CD14-positive monocyte (primary cell): ENCODE results near the gene MBNL2. TPM values are rescaled to one million over a fixed set of nuclear protein-coding genes. Genes with fewer than 3 reads are reported as not detected.

Experiments
- DNase-seq, 3 donors: peaks; one replicate each; pipeline ENCODE4 v3.0.0-alpha.2; 2011 to 2022
- H2AFZ ChIP-seq: 2 replicates; pipeline ENCODE4 v1.6.0; 2012; ENCODE audit warnings: mild to moderate bottlenecking, low read depth, low read length, inconsistent platforms; ENCODE audit not compliant: insufficient read depth, poor library complexity, severe bottlenecking
- H3K27ac ChIP-seq, 2 donors: 1 replicate in 1 of 2; 2 replicates in 1 of 2; pipeline ENCODE4 v1.5.1; 2012 to 2013; ENCODE audit warnings: low read length in 2 of 2, control low read depth in 1 of 2, inconsistent platforms in 1 of 2, low read depth in 1 of 2, mild to moderate bottlenecking in 1 of 2
- H3K27me3 ChIP-seq, 2 donors: one replicate each; pipeline versions ENCODE4 v1.6.0 to v1.6.1; 2011 to 2013; ENCODE audit warnings: low read length in 2 of 2; ENCODE audit not compliant: control insufficient read depth in 2 of 2, insufficient read depth in 2 of 2
- H3K36me3 ChIP-seq, 2 donors: replicated peaks in 1 of 2; 1 replicate in 1 of 2; 2 replicates in 1 of 2; pipeline versions ENCODE4 v1.5.1 to v1.6.1; 2012 to 2013; ENCODE audit warnings: low read length in 2 of 2, control low read depth in 1 of 2, inconsistent platforms in 1 of 2, mild to moderate bottlenecking in 1 of 2; ENCODE audit not compliant: insufficient read depth in 2 of 2, control insufficient read depth in 1 of 2
- H3K4me1 ChIP-seq, 2 donors: 1 replicate in 1 of 2; 2 replicates in 1 of 2; pipeline versions ENCODE4 v1.5.1 to v1.6.1; 2012 to 2013; ENCODE audit warnings: low read length in 2 of 2, control low read depth in 1 of 2, inconsistent platforms in 1 of 2, mild to moderate bottlenecking in 1 of 2, moderate library complexity in 1 of 2; ENCODE audit not compliant: insufficient read depth in 2 of 2, control insufficient read depth in 1 of 2
- H3K4me2 ChIP-seq: replicated peaks from 2 replicates; pipeline ENCODE3; 2012; ENCODE audit warnings: low read length, moderate library complexity, mild to moderate bottlenecking; ENCODE audit not compliant: poor library complexity, severe bottlenecking; ENCODE audit errors: extremely low read depth
- H3K4me3 ChIP-seq, 3 experiments: fragments of 200-600 bp in 1 of 3; sonication (generic) in 1 of 3; replicated peaks in 1 of 3; 1 replicate in 2 of 3; 2 replicates in 1 of 3; pipeline ENCODE4 v1.5.1; 2011 to 2013; ENCODE audit warnings: low read length in 3 of 3, mild to moderate bottlenecking in 3 of 3, control low read depth in 2 of 3, low read depth in 2 of 3, inconsistent platforms in 1 of 3, moderate library complexity in 1 of 3
- H3K79me2 ChIP-seq: 2 replicates; pipeline ENCODE4 v1.6.0; 2012; ENCODE audit warnings: mild to moderate bottlenecking, control low read depth, inconsistent platforms, low read length, moderate library complexity; ENCODE audit not compliant: insufficient read depth
- H3K9ac ChIP-seq: 2 replicates; pipeline ENCODE4 v1.6.0; 2017; ENCODE audit warnings: low read length, mild to moderate bottlenecking; ENCODE audit not compliant: insufficient read depth, poor library complexity, severe bottlenecking
- H3K9me3 ChIP-seq, 2 donors: replicated peaks in 1 of 2; 1 replicate in 1 of 2; 2 replicates in 1 of 2; pipeline versions ENCODE4 v1.5.1 to v1.6.1; 2012 to 2013; ENCODE audit warnings: low read length in 2 of 2, control low read depth in 1 of 2; ENCODE audit not compliant: control insufficient read depth in 1 of 2, insufficient read depth in 1 of 2
- H4K20me1 ChIP-seq: 2 replicates; pipeline ENCODE4 v1.6.0; 2012; ENCODE audit warnings: mild to moderate bottlenecking, low read length, control low read depth, moderate library complexity; ENCODE audit not compliant: insufficient read depth
- H3K27ac Mint-ChIP-seq, 7 donors: one replicate each; pipeline ENCODE4 v1.8.0; 2020; ENCODE audit warnings: mild to moderate bottlenecking in 7 of 7, mixed read lengths in 7 of 7, moderate library complexity in 6 of 7, inconsistent platforms in 2 of 7
- H3K27me3 Mint-ChIP-seq, 3 donors: one replicate each; pipeline ENCODE4 v1.8.0; 2021 to 2022; ENCODE audit warnings: low read depth in 3 of 3, mild to moderate bottlenecking in 3 of 3, mixed read lengths in 3 of 3, moderate library complexity in 3 of 3, inconsistent platforms in 1 of 3
- H3K36me3 Mint-ChIP-seq, 2 donors: one replicate each; pipeline ENCODE4 v1.8.0; 2020; ENCODE audit warnings: mixed read lengths in 2 of 2, inconsistent platforms in 1 of 2, mild to moderate bottlenecking in 1 of 2
- H3K4me1 Mint-ChIP-seq: one replicate; pipeline ENCODE4 v1.8.0; 2020; ENCODE audit warnings: mild to moderate bottlenecking, mixed read lengths
- H3K4me3 Mint-ChIP-seq, 2 donors: one replicate each; pipeline ENCODE4 v1.8.0; 2020; ENCODE audit warnings: mild to moderate bottlenecking in 2 of 2, mixed read lengths in 2 of 2, moderate library complexity in 1 of 2
- H3K9me3 Mint-ChIP-seq, 7 donors: one replicate each; pipeline ENCODE4 v1.8.0; 2020 to 2022; ENCODE audit warnings: mixed read lengths in 7 of 7, mild to moderate bottlenecking in 6 of 7, moderate library complexity in 6 of 7, inconsistent platforms in 2 of 7
- whole genome bisulfite sequencing: methylation state at CpG from one replicate; pipeline ENCODE4 v1.1.5; 2013; ENCODE audit warnings: missing lambda C conversion rate; ENCODE audit not compliant: insufficient coverage; 5-methylcytosine and 5-hydroxymethylcytosine counted together
- intact Hi-C, 2 donors: fragments of 100-400 bp; cut with micrococcal nuclease; formaldehyde crosslinking; loops; one replicate each; pipeline versions ENCODE4 v1.15.0 to v1.15.1; 2023
- polyA plus RNA-seq, 3 donors: library from polyadenylated mRNA; depleted of rRNA in 1 of 3; unstranded in 2 of 3; stranded (reverse) in 1 of 3; fragments of 300-500 nt in 2 of 3; fragments of >200 nt in 1 of 3; fragmentation: Illumina TruSeq in 2 of 3; gene quantifications; 1 replicate in 2 of 3; 2 replicates in 1 of 3; pipeline ENCODE4 v1.2.3, GENCODE V29; 2012 to 2021
- TF ChIP-seq, protein P1 (sequence below): fragments of 200-600 bp; IDR thresholded peaks from one replicate; pipeline ENCODE4 v1.8.0; 2022; ENCODE audit warnings: antibody characterized with exemption, mild to moderate bottlenecking

The MBNL2 gene
- polyA plus RNA-seq, 3 donors = 8.5 to 15.5 (median 13.4) TPM

GRCh38 chr13:97225533-97225932 is 3.4 kb downstream of the MBNL2 start:
- H3K27me3 ChIP-seq = no peaks in the 10 kb centered on the region
- Mint-ChIP-seq H3K4me1 (peaks cover 55% of the 10 kb centered on the region), H3K36me3 (peaks cover 5 to 14% of the 10 kb centered on the region in 2 donors), H3K27me3 (peaks cover 0 to 1% (median 0%) of the 10 kb centered on the region in 3 donors), H3K27ac (peak overlapping the region in 6 of 7 donors; percentile 6 to 85 (median 31)), H3K9me3 (no peaks in the 10 kb centered on the region), H3K4me3 (peak overlapping the region in 1 of 2 donors; percentile 17)
- intact Hi-C loops = loop anchor here (10.0 kb wide), 1 partner anchor 209 kb away; the partner anchor contains the start of gene RAP2A (in 2 of the 2)
- H3K4me3 ChIP-seq = no peak overlapping the region
- TF ChIP-seq, protein P1, sequence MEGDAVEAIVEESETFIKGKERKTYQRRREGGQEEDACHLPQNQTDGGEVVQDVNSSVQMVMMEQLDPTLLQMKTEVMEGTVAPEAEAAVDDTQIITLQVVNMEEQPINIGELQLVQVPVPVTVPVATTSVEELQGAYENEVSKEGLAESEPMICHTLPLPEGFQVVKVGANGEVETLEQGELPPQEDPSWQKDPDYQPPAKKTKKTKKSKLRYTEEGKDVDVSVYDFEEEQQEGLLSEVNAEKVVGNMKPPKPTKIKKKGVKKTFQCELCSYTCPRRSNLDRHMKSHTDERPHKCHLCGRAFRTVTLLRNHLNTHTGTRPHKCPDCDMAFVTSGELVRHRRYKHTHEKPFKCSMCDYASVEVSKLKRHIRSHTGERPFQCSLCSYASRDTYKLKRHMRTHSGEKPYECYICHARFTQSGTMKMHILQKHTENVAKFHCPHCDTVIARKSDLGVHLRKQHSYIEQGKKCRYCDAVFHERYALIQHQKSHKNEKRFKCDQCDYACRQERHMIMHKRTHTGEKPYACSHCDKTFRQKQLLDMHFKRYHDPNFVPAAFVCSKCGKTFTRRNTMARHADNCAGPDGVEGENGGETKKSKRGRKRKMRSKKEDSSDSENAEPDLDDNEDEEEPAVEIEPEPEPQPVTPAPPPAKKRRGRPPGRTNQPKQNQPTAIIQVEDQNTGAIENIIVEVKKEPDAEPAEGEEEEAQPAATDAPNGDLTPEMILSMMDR = no peak
- no peaks in the 10 kb centered on the region for H3K36me3 ChIP-seq
- H3K4me1 ChIP-seq = peaks cover 40 to 53% of the 10 kb centered on the region in 2 donors
- DNase-seq = no peak
- 67% methylated on average over 4 of the region's 4 CpGs for WGBS
- H3K79me2 ChIP-seq = peaks cover 78% of the 10 kb centered on the region
- H4K20me1 ChIP-seq = peaks cover 60% of the 10 kb centered on the region
- H3K4me2 ChIP-seq = peak overlapping the region; percentile 87
- H3K27ac ChIP-seq = no peak overlapping the region
- no peak overlapping the region for H2AFZ ChIP-seq
- H3K9ac ChIP-seq = no peak overlapping the region
- H3K9me3 ChIP-seq = no peaks in the 10 kb centered on the region

GRCh38 chr13:97226013-97226412 is 3.9 kb downstream of the MBNL2 start:
- Histone ChIP-seq H3K9ac (no peak overlapping the region), H3K4me2 (no peak overlapping the region), H3K27ac (no peak overlapping the region), H3K9me3 (no peaks in the 10 kb centered on the region), H3K79me2 (peaks cover 82% of the 10 kb centered on the region), H3K4me3 (no peak overlapping the region), H4K20me1 (peaks cover 65% of the 10 kb centered on the region), H3K27me3 (no peaks in the 10 kb centered on the region), H3K4me1 (peaks cover 40 to 53% of the 10 kb centered on the region in 2 donors), H3K36me3 (peaks cover 0 to 3% of the 10 kb centered on the region in 2 donors), H2AFZ (no peak overlapping the region)
- DNase-seq = no peak
- peaks cover 55% of the 10 kb centered on the region for H3K4me1 Mint-ChIP-seq
- peaks cover 7 to 15% of the 10 kb centered on the region in 2 donors for H3K36me3 Mint-ChIP-seq
- H3K4me3 Mint-ChIP-seq = no peak overlapping the region
- H3K27ac Mint-ChIP-seq = no peak overlapping the region
- no peaks in the 10 kb centered on the region for H3K9me3 Mint-ChIP-seq
- no peaks in the 10 kb centered on the region for H3K27me3 Mint-ChIP-seq
- intact Hi-C loops = loop anchor here (10.0 kb wide), 1 partner anchor 209 kb away; the partner anchor contains the start of gene RAP2A (in 2 of the 2)
- TF ChIP-seq, protein P1 = no peak
- 91% methylated on average over 5 of the region's 8 CpGs for WGBS
